GM21825 (cell line): ENCODE results near the gene CD84.
"Not testable (repeated sequence)": the region's sequence is repeated elsewhere in the genome, so short reads cannot be mapped to it uniquely, and the experiment has no call there.

Experiments used
- ATAC-seq: cut with Tn5 transposase; IDR thresholded peaks from one replicate; pipeline ENCODE4 v1.9.1; 2021; ENCODE audit warnings: mild to moderate bottlenecking, moderate library complexity; ENCODE audit not compliant: unreplicated experiment

The CD84 gene

GRCh38 chr1:160576390-160576789 lies 2.9 kb downstream of the CD84 start:
- no peak for ATAC-seq

GRCh38 chr1:160575112-160575664 lies 4.1 kb downstream of the CD84 start:
- no peak for ATAC-seq

- ATAC-seq: no peak
Observed at GRCh38 chr1:160570840-160571239, 8.5 kb downstream of the CD84 start.

GRCh38 chr1:160569806-160570205 lies 9.5 kb downstream of the CD84 start:
- no peak for ATAC-seq

GRCh38 chr1:160567858-160568682 lies 11.2 kb downstream of the CD84 start:
- ATAC-seq: peak; percentile 55

GRCh38 chr1:160567341-160567740 lies 12.0 kb downstream of the CD84 start:
- ATAC-seq: no peak

- no peak for ATAC-seq
Observed at GRCh38 chr1:160565564-160565963, 13.7 kb downstream of the CD84 start.

GRCh38 chr1:160563230-160563629 lies 16.1 kb downstream of the CD84 start:
- ATAC-seq: not testable (repeated sequence)

- not testable (repeated sequence) for ATAC-seq
Observed at GRCh38 chr1:160562745-160563144, 16.6 kb downstream of the CD84 start.

- ATAC-seq: no peak
Observed at GRCh38 chr1:160560806-160561205, 18.5 kb downstream of the CD84 start.

GRCh38 chr1:160560045-160560705 lies 19.1 kb downstream of the CD84 start:
- no peak for ATAC-seq

- not testable (repeated sequence) for ATAC-seq
Observed at GRCh38 chr1:160559437-160559836, 19.9 kb downstream of the CD84 start.

GRCh38 chr1:160558660-160559380 lies 20.5 kb downstream of the CD84 start:
- no peak for ATAC-seq

GRCh38 chr1:160553778-160554177 lies 25.5 kb downstream of the CD84 start:
- no peak for ATAC-seq

GRCh38 chr1:160552425-160552824 lies 26.9 kb downstream of the CD84 start:
- ATAC-seq: no peak

GRCh38 chr1:160550572-160551034 lies 28.7 kb downstream of the CD84 start:
- no peak for ATAC-seq

- no peak for ATAC-seq
Observed at GRCh38 chr1:160549665-160550006, 29.7 kb downstream of the CD84 start.

- ATAC-seq: peak; percentile 38
Observed at GRCh38 chr1:160548960-160549664, 30.2 kb downstream of the CD84 start.

- ATAC-seq: peak; percentile 43
Observed at GRCh38 chr1:160548183-160548582, 31.1 kb downstream of the CD84 start.

- no peak for ATAC-seq
Observed at GRCh38 chr1:160547422-160547821, 31.9 kb downstream of the CD84 start.

GRCh38 chr1:160546942-160547341 lies 32.4 kb downstream of the CD84 start:
- ATAC-seq: no peak
